HepG2 (cell line): ENCODE results near the gene CPED1. TPM values are rescaled to one million over a fixed set of nuclear protein-coding genes. Genes with fewer than 3 reads are reported as not detected.

Experiments used
- ATAC-seq: fragments of 200-7000 bp; cut with Tn5 transposase; 3 replicates; pipeline ENCODE4 v1.9.1; 2020; ENCODE audit warnings: mild to moderate bottlenecking, moderate library complexity
- BruUV-seq: library from RNA; stranded (reverse); fragments of 400-500 nt; replicated peaks from 2 replicates; lab custom pipeline; 2021; lab: Mats Ljungman, UMichigan
- CTCF ChIA-PET: fragments of 300-600 bp; formaldehyde crosslinking; extraction: SDS; loops from one replicate; lab custom pipeline; 2021; ENCODE audit warnings: low total read pairs, inconsistent platforms, low intra/inter-chr PET ratio; lab: Yijun Ruan, JAX
- POLR2A ChIA-PET: fragments of 350-600 bp; sonication (Branson Sonifier 250); formaldehyde crosslinking; loops from one replicate; lab custom pipeline; 2020; ENCODE audit warnings: antibody characterized with exemption, inconsistent platforms; lab: Yijun Ruan, JAX
- DNase-seq: peaks from one replicate; pipeline ENCODE4 v3.0.0-alpha.2; 2015; ENCODE audit warnings: low spot score
- FAIRE-seq: peaks from 3 replicates; lab custom pipeline; 2011; peaks lifted over from hg19 to GRCh38; lab: Jason Lieb, UNC
- H2AFZ ChIP-seq: one replicate; pipeline ENCODE4 v1.6.1; 2011; ENCODE audit warnings: low read length, inconsistent platforms
- H3K27ac ChIP-seq: fragments of 300-600 bp; 3 replicates; pipeline ENCODE4 v1.8.0; 2011; ENCODE audit warnings: mixed run types, mild to moderate bottlenecking, mixed read lengths, low read length, inconsistent platforms; ENCODE audit not compliant: insufficient read depth; ENCODE audit errors: extremely low read length
- H3K27me3 ChIP-seq, 2 experiments: fragments of 200-600 bp in 1 of 2; 2 replicates in 1 of 2; 3 replicates in 1 of 2; pipeline versions ENCODE4 v1.6.0 to v1.8.0; 2011; ENCODE audit warnings: low read length in 2 of 2, mild to moderate bottlenecking in 2 of 2, moderate library complexity in 2 of 2, inconsistent platforms in 1 of 2; ENCODE audit not compliant: insufficient read depth in 2 of 2, control insufficient read depth in 1 of 2
- H3K36me3 ChIP-seq, 2 experiments: fragments of 200-600 bp in 1 of 2; replicated peaks in 1 of 2; 2 replicates in 1 of 2; 3 replicates in 1 of 2; pipeline versions ENCODE4 v1.5.1 to v1.8.0; 2011; ENCODE audit warnings: low read length in 2 of 2, inconsistent platforms in 1 of 2; ENCODE audit not compliant: insufficient read depth in 2 of 2, control insufficient read depth in 1 of 2
- H3K4me1 ChIP-seq: 2 replicates; pipeline ENCODE4 v1.5.1; 2012; ENCODE audit warnings: low read length, inconsistent platforms; ENCODE audit not compliant: insufficient read depth
- H3K4me2 ChIP-seq: 2 replicates; pipeline ENCODE4 v1.6.0; 2011; ENCODE audit warnings: low read depth, low read length, inconsistent platforms
- H3K4me3 ChIP-seq, 3 experiments: fragments of 200-600 bp in 1 of 3; sonication (generic), shearing (Covaris generic) in 1 of 3; replicated peaks in 1 of 3; 2 replicates each; pipeline ENCODE4 v1.5.1; 2011 to 2016; ENCODE audit warnings: low read length in 3 of 3, inconsistent platforms in 2 of 3, low read depth in 2 of 3, mild to moderate bottlenecking in 2 of 3, control low read depth in 1 of 3, mixed read lengths in 1 of 3; ENCODE audit not compliant: insufficient read depth in 1 of 3
- H3K79me2 ChIP-seq: one replicate; pipeline ENCODE4 v1.6.1; 2011; ENCODE audit warnings: low read length, inconsistent platforms; ENCODE audit not compliant: insufficient read depth
- H3K9ac ChIP-seq: 2 replicates; pipeline ENCODE4 v1.6.0; 2011; ENCODE audit warnings: mild to moderate bottlenecking, low read depth, low read length, inconsistent platforms; ENCODE audit not compliant: insufficient read depth
- H3K9me3 ChIP-seq: 2 replicates; pipeline ENCODE4 v1.5.1; 2012; ENCODE audit warnings: mild to moderate bottlenecking, low read length
- H4K20me1 ChIP-seq: 2 replicates; pipeline ENCODE4 v1.6.0; 2011; ENCODE audit warnings: inconsistent platforms, mild to moderate bottlenecking, low read length, moderate library complexity; ENCODE audit not compliant: insufficient read depth
- ESRRA ChIP-seq: sonication (generic); formaldehyde crosslinking; IDR thresholded peaks from 2 replicates; pipeline ENCODE4 v1.5.1; 2020; ENCODE audit warnings: mild to moderate bottlenecking, low read depth, missing genetic modification reagents
- ETV6 ChIP-seq: sonication (generic); formaldehyde crosslinking; conservative IDR thresholded peaks from 2 replicates; pipeline ENCODE4 v1.4.0; 2020; ENCODE audit warnings: missing genetic modification reagents
- GMEB2 ChIP-seq: IDR thresholded peaks from 2 replicates; pipeline ENCODE4 v1.6.1; 2016; ENCODE audit warnings: missing biosample characterization, missing genetic modification reagents, low read depth
- HNRNPH1 ChIP-seq: fragments of 200-400 bp; formaldehyde crosslinking; optimal IDR thresholded peaks from 2 replicates; pipeline ENCODE3; 2017; ENCODE audit warnings: mild to moderate bottlenecking, low read depth, low read length
- ISL2 ChIP-seq: sonication (generic); formaldehyde crosslinking; IDR thresholded peaks from 2 replicates; pipeline ENCODE4 v1.5.0; 2020; ENCODE audit warnings: missing genetic modification reagents
- KLF12 ChIP-seq: sonication (generic); formaldehyde crosslinking; IDR thresholded peaks from 2 replicates; pipeline ENCODE4 v1.4.0; 2020; ENCODE audit warnings: missing genetic modification reagents, borderline replicate concordance
- THAP11 ChIP-seq: IDR thresholded peaks from 2 replicates; pipeline ENCODE4 v1.6.1; 2016; ENCODE audit warnings: missing biosample characterization, missing genetic modification reagents
- THAP9 ChIP-seq: sonication (generic); formaldehyde crosslinking; IDR thresholded peaks from 2 replicates; pipeline ENCODE4; 2020; ENCODE audit warnings: missing genetic modification reagents, mild to moderate bottlenecking, borderline replicate concordance
- ZNF280D ChIP-seq: sonication (generic); formaldehyde crosslinking; IDR thresholded peaks from 2 replicates; pipeline ENCODE4 v1.5.1; 2020; ENCODE audit warnings: mild to moderate bottlenecking, missing genetic modification reagents
- ZNF350 ChIP-seq: sonication (generic); formaldehyde crosslinking; IDR thresholded peaks from 2 replicates; pipeline ENCODE4 v1.4.0; 2020; ENCODE audit warnings: mild to moderate bottlenecking, low read depth, missing genetic modification reagents, borderline replicate concordance
- WGBS: methylation state at CpG from one replicate; pipeline ENCODE4 v1.1.6; 2017; ENCODE audit warnings: low lambda C conversion rate; 5-methylcytosine and 5-hydroxymethylcytosine counted together
- in situ Hi-C: cut with HindIII; loops from 2 replicates; pipeline ENCODE4 v1.10.0; 2017; ENCODE audit warnings: low pct_unique_long_range_greater_than_20kb; ENCODE audit not compliant: extremely low pct_ligation_motif_present
- intact Hi-C: fragments of 100-400 bp; cut with micrococcal nuclease; formaldehyde crosslinking; loops from one replicate; pipeline ENCODE4 v1.10.0; 2022; ENCODE audit not compliant: unreplicated experiment
- polyA plus RNA-seq, 8 experiments: library from polyadenylated mRNA; depleted of rRNA in 3 of 8; stranded (reverse) in 7 of 8; unstranded in 1 of 8; fragments of >200 nt; fragmentation: Illumina TruSeq in 4 of 8; extraction: Trizol in 4 of 8; gene quantifications; 2 replicates each; pipeline versions ENCODE4 v1.2.1 to v1.2.3, GENCODE V29; 2011 to 2016; ENCODE audit warnings: low read depth in 4 of 8, missing spikeins in 1 of 8, mixed read lengths in 1 of 8; ENCODE audit not compliant: insufficient read depth in 1 of 8
- total RNA-seq, 5 experiments: library from RNA; depleted of rRNA; stranded (reverse); fragments of >200 nt; fragmentation: Illumina TruSeq; extraction: Trizol; gene quantifications; 2 replicates each; pipeline ENCODE4 v1.2.3, GENCODE V29; 2016; ENCODE audit warnings: low read depth in 1 of 5

Gene CPED1
- total and polyA plus RNA-seq, 2 of the 13 experiments (the other 11 are each of a cell fraction or from before 2014, with no cell fraction given): 11.5 to 27.0 TPM

- ATAC-seq (no peak), DNase-seq (no peak), FAIRE-seq (no peak)
- Histone ChIP-seq H4K20me1 (no peaks in the 10 kb centered on the region), H3K4me1 (no peaks in the 10 kb centered on the region), H3K9ac (no peak overlapping the region), H3K27ac (no peak overlapping the region), H2AFZ (no peak overlapping the region), H3K4me2 (no peak overlapping the region), H3K36me3 (no peaks in the 10 kb centered on the region), H3K79me2 (no peaks in the 10 kb centered on the region), H3K9me3 (no peaks in the 10 kb centered on the region), H3K27me3 (no peaks in the 10 kb centered on the region), H3K4me3 (no peak overlapping the region)
- ChIA-PET CTCF (no interaction called here), POLR2A (no interaction called here)
- BruUV-seq: no TSS peak
- 47% methylated on average over 4 of the region's 4 CpGs for WGBS
- in situ Hi-C loops: no loop called here
- TF ChIP-seq KLF12 (CRISPR knock-in tag) (no peak), ESRRA (no peak), HNRNPH1 (no peak), ETV6 (CRISPR knock-in tag) (no peak), ZNF350 (CRISPR knock-in tag) (no peak), ISL2 (CRISPR knock-in tag) (no peak), THAP9 (CRISPR knock-in tag) (no peak), ZNF280D (CRISPR knock-in tag) (no peak), GMEB2 (CRISPR knock-in tag) (no peak), THAP11 (CRISPR knock-in tag) (no peak)
- intact Hi-C loops: no loop called here
Observed at GRCh38 chr7:121180436-121181063, 192.0 kb downstream of the CPED1 start.
